PC-3 (cell line): ENCODE results near the gene AKAP13.

Experiments
- EZH2 ChIP-seq: fragments of 300-600 bp; sonication (generic); IDR thresholded peaks from one replicate; pipeline ENCODE4 v1.6.1; 2017; ENCODE audit warnings: antibody characterized with exemption, mild to moderate bottlenecking, low read length; ENCODE audit not compliant: unreplicated experiment
- EZH2phosphoT487 ChIP-seq: fragments of 300-600 bp; sonication (generic); IDR thresholded peaks from 2 replicates; pipeline ENCODE4 v1.6.1; 2018; ENCODE audit warnings: mild to moderate bottlenecking, antibody characterized with exemption, low read length, borderline replicate concordance
- TF ChIP-seq, protein P1 (sequence below): fragments of 300-600 bp; sonication (generic); conservative IDR thresholded peaks from 2 replicates; pipeline ENCODE4 v1.5.1; 2017; ENCODE audit warnings: antibody characterized with exemption, low read depth, mild to moderate bottlenecking, low read length

DNA sequence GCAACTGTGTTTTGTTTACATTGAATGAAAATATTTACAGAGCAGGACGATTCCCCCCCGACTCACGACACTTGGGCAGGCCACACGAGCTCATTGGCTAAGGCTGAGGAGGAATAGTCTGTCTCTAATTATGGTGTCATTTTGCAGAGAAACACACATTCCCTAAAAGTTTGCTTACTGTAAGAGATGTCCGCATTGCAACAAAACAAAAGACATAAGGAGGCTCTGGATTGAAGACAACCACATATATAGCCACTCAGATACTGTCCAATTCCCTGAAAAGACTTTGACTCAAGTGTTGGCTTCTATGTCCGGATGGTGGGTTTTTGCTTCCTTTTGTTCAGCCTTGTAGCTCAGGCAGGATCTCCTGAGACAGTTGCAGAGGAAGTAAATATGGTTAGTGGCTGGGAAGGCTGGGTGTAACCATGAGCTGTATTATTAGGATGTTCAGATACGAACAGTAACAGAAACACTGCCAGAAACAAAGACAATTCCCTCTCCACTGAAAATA is 243.9 kb downstream of the AKAP13 start:
- TF ChIP-seq, protein P1, sequence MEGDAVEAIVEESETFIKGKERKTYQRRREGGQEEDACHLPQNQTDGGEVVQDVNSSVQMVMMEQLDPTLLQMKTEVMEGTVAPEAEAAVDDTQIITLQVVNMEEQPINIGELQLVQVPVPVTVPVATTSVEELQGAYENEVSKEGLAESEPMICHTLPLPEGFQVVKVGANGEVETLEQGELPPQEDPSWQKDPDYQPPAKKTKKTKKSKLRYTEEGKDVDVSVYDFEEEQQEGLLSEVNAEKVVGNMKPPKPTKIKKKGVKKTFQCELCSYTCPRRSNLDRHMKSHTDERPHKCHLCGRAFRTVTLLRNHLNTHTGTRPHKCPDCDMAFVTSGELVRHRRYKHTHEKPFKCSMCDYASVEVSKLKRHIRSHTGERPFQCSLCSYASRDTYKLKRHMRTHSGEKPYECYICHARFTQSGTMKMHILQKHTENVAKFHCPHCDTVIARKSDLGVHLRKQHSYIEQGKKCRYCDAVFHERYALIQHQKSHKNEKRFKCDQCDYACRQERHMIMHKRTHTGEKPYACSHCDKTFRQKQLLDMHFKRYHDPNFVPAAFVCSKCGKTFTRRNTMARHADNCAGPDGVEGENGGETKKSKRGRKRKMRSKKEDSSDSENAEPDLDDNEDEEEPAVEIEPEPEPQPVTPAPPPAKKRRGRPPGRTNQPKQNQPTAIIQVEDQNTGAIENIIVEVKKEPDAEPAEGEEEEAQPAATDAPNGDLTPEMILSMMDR: no peak
- TF ChIP-seq EZH2: no peak
- TF ChIP-seq EZH2phosphoT487: no peak
